Hepatic stellate cell (primary cell): ENCODE data around the gene ARHGEF25.
"Not testable (repeated sequence)": the region's sequence is repeated elsewhere in the genome, so short reads cannot be mapped to it uniquely, and the experiment has no call there.

Experiments used
- DNase-seq: peaks from one replicate; pipeline ENCODE4 v3.0.0; 2011; ENCODE audit warnings: low spot score

Gene ARHGEF25

GRCh38 chr12:57586128-57586527 lies 25.1 kb upstream of the ARHGEF25 start:
- no peak for DNase-seq

DNA sequence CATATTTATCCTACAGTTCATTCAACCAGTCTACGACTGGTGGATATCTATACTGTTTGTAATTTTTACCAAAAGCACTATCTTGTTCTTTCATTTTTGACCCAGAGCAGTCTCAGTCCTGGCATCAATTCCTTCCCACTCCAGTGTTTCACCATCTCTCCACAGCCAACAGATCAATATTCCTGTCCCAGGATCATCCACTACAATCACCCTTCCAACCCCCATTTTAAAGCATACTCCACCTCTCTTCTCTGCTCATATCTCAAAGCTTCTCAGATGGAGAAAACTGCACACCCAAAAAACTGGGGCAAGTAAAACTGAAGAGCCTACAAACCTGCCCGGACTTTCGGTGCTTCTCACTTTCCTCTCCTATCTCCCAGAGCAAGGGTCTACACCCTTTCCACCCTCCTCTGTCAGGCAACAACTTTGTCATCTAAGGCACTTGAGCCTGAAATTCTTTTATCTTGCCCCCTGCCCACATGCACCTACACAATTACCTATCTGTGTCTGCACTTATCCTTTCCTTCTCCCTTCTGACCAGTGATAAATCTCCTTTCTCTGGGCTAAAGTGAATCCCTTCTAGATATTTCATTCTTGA lies 24.3 kb upstream of the ARHGEF25 start:
- DNase-seq: no peak

GRCh38 chr12:57588951-57589610 lies 22.2 kb upstream of the ARHGEF25 start:
- not testable (repeated sequence) for DNase-seq

GRCh38 chr12:57590479-57590863 lies 20.8 kb upstream of the ARHGEF25 start:
- no peak for DNase-seq

GRCh38 chr12:57590864-57591781 lies 20.1 kb upstream of the ARHGEF25 start, which contains the start of gene PIP4K2C:
Gene PIP4K2C, plus strand, starts transcription at chr12:57591192. Its CDS starts 98 bp downstream, at chr12:57591290.
- DNase-seq: peak; percentile 66

DNA sequence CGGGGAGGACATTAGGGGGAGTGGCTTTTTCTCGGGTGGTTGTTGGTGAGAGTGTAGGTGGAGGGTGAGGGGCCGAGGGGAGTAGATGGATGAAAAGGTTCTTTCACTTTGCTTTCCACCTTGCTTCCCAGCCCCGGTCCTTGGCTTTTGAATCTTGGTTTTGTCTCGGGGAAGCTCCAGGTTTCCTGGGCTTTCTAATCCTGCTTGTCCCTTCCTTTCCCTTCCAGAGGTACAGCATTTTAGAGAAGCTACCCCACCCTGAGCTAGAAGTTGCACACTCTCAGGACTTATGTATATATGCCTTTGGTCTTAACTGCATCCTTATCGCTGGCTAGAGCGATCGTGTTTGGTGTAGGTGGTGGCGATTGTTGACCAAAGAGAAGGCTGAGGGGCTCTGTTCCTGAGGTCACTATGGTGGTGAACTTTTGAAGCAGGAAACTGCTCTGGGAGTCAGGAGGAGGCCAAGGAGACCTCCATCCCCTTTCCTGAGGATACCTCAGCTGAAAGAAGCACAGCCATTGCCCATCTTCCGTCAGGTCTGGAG lies 19.4 kb upstream of the ARHGEF25 start:
- no peak for DNase-seq

DNA sequence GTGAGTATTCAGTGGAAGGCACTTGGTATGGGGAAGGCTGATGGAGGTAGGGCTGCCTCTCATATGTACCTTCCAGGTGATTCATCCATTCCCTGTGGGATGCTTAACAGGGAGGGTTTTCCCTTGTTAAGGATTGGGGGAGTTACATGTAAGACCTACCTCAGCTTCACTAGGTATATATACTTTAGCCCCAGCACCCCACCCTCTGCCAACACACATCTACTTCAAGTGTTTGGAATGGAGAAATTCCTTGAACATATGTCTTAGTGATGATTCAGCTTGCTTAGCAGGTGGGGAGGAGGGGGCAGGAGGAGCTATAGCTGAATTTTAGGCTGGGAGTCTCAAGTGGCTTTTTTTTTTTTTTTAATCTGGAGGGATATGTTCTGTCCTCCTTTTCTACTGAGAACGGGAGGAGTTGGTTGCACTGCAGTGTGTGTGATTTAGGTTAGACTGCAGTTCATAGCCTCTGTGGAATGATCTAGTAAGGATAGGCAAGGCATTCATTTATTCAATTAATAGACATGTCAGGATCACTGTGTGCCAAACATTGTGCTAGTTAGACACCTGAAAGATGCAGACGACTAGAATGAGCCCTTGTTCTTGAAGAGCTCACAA lies 18.6 kb upstream of the ARHGEF25 start:
- DNase-seq: no peak

- no peak for DNase-seq
These were observed 18.0 kb upstream of the ARHGEF25 start for GRCh38 chr12:57593187-57593586.

DNA sequence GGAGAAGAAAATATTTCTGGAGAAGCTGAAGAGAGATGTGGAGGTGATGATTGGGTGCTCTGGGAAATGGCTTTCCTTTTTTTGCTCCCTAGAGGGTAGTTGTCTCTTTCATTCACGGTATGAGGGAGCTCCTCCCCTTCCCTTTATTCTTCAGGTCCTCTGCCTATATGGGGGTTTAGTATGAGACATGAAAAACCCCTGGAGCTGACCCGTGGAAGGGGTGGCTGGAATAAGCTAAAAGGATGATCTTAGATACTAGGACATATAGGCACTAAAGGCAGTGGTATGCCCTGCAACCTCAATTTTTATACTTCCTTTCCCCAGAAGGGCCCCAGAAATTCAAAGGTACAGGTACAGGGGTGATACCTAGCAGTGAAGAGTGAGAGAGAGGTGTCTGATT lies 10.8 kb upstream of the ARHGEF25 start:
- no peak for DNase-seq

DNA sequence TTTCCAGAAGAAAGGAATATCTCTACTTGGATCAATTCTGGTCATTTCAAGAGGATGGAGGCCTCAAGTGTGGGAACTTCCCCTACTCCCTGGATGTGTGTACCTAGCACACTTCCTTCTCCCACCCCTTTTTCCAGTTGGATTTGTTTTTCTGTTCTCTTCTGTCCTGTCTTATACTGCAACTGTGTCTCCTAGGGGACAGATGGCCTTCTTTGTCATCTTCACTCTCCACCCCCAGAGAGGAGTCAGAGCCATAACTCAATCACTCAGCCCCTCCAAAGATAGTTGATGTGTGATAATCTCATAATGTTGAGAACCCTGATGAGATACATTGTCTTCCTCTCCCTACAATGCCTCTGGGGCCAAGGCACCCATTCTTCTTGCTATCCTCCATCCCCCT lies 8.7 kb upstream of the ARHGEF25 start:
- DNase-seq: no peak

- no peak for DNase-seq
These were observed 7.9 kb upstream of the ARHGEF25 start for GRCh38 chr12:57603324-57603723.

DNA sequence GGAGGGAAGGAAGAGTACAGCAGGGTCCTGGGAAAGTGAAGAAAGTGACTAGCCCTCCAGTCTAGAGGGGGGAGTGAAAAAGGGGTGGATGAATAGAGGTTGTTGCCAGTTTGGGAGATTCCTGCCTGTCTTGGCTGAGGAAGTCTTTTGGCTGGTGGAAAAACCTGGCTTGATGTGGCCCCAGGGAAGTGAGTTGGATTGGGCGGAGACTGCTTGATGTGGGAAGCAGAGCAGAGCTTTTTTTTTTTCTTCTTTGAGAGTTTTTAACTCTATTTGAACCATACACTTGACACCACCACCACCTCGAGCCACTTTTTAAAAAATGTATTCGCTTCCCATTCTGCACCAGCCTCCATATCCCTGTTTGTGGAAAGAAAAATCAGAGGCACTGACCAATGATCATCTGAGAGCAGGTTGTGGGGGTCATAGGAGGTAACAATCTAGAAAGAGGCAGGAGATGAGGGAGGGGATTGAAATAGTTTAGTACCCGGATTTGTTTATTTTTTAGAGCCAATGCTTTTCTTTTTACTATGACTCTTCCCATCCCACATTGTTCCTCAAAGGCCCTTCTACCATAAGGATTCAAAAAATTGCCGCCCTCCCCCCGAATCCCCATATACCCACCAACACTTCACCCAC lies 7.3 kb upstream of the ARHGEF25 start:
- DNase-seq: no peak

- DNase-seq: peak; percentile 50
These were observed 6.7 kb upstream of the ARHGEF25 start, which contains the start of gene DTX3 for GRCh38 chr12:57604454-57604991. Gene DTX3, plus strand, starts transcription at chr12:57604824. Its CDS starts 1,694 bp downstream, at chr12:57606518.

DNA sequence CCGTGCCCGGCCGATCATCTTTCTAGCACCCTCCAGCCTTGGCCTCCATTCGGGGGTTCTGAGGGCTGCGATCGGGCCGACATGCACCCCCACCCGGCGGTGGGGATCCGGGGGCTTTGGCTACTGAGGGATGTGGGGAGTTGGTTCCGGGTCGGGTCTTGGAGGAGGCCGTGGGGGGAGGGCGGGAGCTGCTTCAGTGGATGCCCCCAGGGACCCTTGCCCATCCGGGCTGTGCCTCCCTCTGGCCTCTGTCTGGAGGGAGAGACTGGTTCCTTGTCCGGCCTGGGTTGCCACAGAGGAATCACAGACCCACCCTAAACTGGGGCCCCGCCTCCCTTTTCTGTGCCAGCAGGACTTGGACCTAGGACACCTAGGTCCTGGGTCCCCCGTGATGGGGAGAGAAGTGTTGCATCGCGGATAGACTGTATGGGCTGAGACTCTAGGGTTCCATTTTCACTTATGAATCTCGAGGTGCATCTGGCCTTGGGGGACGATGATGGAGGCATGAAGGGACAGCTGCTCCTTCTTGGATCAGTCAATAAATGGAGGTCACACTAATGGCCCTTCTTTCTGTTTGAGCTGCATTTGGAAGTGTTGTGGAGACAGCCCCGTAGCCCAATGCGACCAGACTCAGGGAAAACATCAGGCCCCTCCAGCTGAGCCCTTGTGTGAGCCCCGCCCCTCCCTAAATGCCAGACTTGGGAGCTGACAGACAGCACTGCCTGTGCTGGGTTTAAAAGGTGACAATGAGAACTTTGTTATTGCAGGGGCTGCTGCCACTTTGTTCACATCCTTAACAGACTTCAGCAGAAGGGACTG lies 6.0 kb upstream of the ARHGEF25 start:
- peak; percentile 57 for DNase-seq

- DNase-seq: no peak
These were observed 5.4 kb upstream of the ARHGEF25 start for GRCh38 chr12:57605811-57606311.

DNA sequence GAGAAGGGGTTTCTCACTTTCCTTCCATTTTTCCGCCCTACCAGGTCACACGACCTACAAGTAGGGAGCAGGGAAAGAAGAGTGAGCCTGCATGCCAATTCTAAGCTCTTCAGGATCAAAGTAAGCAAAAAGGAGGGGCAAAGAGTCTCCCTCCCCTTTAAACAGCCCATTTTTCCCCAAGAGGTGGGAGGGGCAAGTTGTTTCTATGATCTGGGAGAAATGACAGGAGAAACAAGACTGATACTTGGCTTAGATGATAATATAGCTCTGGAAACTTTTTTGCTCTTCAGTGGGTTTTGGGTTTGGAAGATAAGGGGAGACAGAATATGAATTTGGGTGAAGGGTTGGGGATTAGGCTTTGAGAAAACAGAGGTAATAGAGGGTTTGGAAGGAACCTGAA lies 4.8 kb upstream of the ARHGEF25 start:
- no peak for DNase-seq

- no peak for DNase-seq
These were observed 4.4 kb upstream of the ARHGEF25 start for GRCh38 chr12:57606821-57607220.

DNA sequence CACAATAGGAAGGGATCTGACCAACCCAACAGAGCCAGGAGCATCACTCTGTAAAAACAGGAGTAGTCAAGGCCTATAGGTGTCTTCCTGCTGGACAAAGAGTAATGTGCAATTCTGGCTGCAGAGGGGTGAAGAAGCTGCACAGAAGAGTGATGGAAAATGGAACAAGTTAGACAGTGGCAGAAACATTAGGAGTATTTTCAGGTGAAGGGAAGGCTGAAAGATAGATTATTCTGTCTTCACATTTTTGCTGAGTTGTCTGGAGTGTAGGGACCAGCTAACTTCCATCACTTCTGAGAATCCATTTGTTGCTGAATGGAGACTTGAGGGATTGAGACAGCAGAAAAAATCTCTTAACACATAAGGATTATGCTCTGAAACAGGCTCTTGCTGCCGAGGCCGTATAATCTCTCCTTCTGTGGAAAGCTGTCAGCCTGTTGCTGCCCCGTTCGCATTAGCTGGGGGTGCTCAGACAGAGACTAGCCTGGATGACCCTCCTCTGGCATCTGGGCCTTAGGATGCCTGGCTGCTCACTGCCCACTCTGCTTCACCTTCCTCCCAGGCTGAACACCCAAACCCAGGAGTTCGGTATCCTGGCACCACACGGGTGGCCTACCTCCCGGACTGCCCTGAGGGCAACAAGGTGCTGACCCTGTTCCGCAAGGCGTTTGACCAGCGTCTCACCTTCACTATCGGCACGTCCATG lies 3.1 kb upstream of the ARHGEF25 start:
- DNase-seq: no peak

DNA sequence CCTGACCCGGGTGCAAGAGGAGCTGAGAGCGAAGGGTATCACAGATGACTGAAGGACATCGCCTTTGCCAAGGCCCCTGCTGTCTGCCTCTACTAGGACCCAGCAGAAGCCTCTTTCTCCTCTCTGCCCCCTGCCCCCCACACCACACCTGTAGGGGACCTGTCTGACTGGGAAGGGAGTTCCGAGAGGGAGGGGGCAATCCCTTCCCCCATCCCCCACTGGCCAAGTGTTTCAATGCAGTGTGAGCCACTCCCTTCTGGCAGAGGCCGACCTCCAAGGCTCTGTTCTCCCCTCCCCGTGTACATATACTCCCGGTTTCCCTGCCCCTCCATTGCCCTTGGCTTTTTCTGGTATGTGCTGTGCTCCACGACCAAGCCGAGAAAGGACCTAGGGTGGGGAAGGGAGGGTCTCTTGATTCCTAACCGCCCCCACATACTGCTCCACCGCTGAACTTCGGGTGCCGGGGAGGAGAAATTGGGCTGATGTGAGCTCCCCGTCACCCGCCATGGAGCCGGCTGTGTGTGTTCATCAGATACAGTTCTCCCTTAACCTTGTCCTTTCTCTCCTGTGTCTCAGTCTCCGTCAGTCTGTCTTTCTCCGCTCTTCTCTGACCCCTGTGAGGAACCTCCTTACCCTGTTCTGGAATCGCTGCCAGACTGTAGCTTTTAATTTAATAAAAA lies 2.0 kb upstream of the ARHGEF25 start:
- no peak for DNase-seq
